GM12878 (cell line): ENCODE results near the gene BAZ1B. TPM values are rescaled to one million over a fixed set of nuclear protein-coding genes. Genes with fewer than 3 reads are reported as not detected.

Experiments used
- ATAC-seq: fragments of 200-7000 bp; cut with Tn5 transposase; 3 replicates; pipeline ENCODE4 v1.9.1; 2020; ENCODE audit warnings: mild to moderate bottlenecking, moderate library complexity
- BruUV-seq: library from RNA; stranded (reverse); fragments of 400-500 nt; replicated peaks from 2 replicates; lab custom pipeline; 2021; lab: Mats Ljungman, UMichigan
- CTCF ChIA-PET: fragments of 300-600 bp; sonication (Branson Sonifier 250); formaldehyde crosslinking; extraction: SDS; loops from one replicate; lab custom pipeline; 2021; ENCODE audit warnings: inconsistent platforms; lab: Yijun Ruan, JAX
- POLR2A ChIA-PET: fragments of 350-600 bp; formaldehyde crosslinking; extraction: SDS; loops from one replicate; lab custom pipeline; 2021; ENCODE audit warnings: inconsistent platforms; lab: Charles Lee
- RAD21 ChIA-PET: fragments of 300-600 bp; sonication (Branson Sonifier 250); formaldehyde crosslinking; loops from one replicate; lab custom pipeline; 2023; ENCODE audit warnings: antibody characterized with exemption; ENCODE audit not compliant: unreplicated experiment; lab: Charles Lee
- SMC1A ChIA-PET: fragments of 300-600 bp; sonication (Branson Sonifier 250); formaldehyde crosslinking; loops from one replicate; lab custom pipeline; 2023; ENCODE audit not compliant: unreplicated experiment, uncharacterized antibody; lab: Charles Lee
- DNase-seq: peaks from one replicate; pipeline ENCODE4 v3.0.0-alpha.2; 2011; ENCODE audit warnings: low read depth, low spot score
- FAIRE-seq: peaks from 3 replicates; lab custom pipeline; 2011; peaks lifted over from hg19 to GRCh38; lab: Jason Lieb, UNC
- H2AFZ ChIP-seq: 2 replicates; pipeline ENCODE4 v1.6.0; 2011; ENCODE audit warnings: low read depth, low read length, control low read depth; ENCODE audit not compliant: control insufficient read depth
- H3K27ac ChIP-seq: 2 replicates; pipeline ENCODE4 v1.5.1; 2011; ENCODE audit warnings: control low read depth; ENCODE audit not compliant: control insufficient read depth, insufficient read depth
- H3K27me3 ChIP-seq, 2 experiments: replicated peaks in 1 of 2; 2 replicates each; pipeline versions ENCODE4 v1.6.0 to v1.6.1; 2011; ENCODE audit warnings: low read length in 1 of 2; ENCODE audit not compliant: control insufficient read depth in 2 of 2, insufficient read depth in 2 of 2
- H3K36me3 ChIP-seq, 2 experiments: 2 replicates each; pipeline ENCODE4 v1.5.1; 2011; ENCODE audit warnings: low read length in 1 of 2; ENCODE audit not compliant: control insufficient read depth in 2 of 2, insufficient read depth in 2 of 2
- H3K4me1 ChIP-seq: 2 replicates; pipeline ENCODE4 v1.6.1; 2011; ENCODE audit warnings: mild to moderate bottlenecking, low read length, moderate library complexity, mixed read lengths; ENCODE audit not compliant: control insufficient read depth, insufficient read depth
- H3K4me2 ChIP-seq: 2 replicates; pipeline ENCODE4 v1.6.0; 2011; ENCODE audit warnings: control low read depth; ENCODE audit not compliant: control insufficient read depth, insufficient read depth
- H3K4me3 ChIP-seq: fragments of 200-600 bp; sonication (generic); 2 replicates; pipeline ENCODE4 v1.5.1; 2016
- H3K79me2 ChIP-seq: 2 replicates; pipeline ENCODE4 v1.6.0; 2011; ENCODE audit warnings: low read length; ENCODE audit not compliant: control insufficient read depth, insufficient read depth
- H3K9ac ChIP-seq: 2 replicates; pipeline ENCODE4 v1.8.0; 2011; ENCODE audit warnings: low read length, control low read depth, mixed read lengths; ENCODE audit not compliant: control insufficient read depth, insufficient read depth
- H3K9me3 ChIP-seq: replicated peaks from 3 replicates; pipeline ENCODE4 v1.5.1; 2011; ENCODE audit warnings: mild to moderate bottlenecking, low read length; ENCODE audit not compliant: control insufficient read depth, insufficient read depth
- H4K20me1 ChIP-seq: 2 replicates; pipeline ENCODE4 v1.6.0; 2011; ENCODE audit not compliant: control insufficient read depth, insufficient read depth
- FOS ChIP-seq: IDR thresholded peaks from 3 replicates; pipeline ENCODE4 v1.6.1; 2011; ENCODE audit warnings: borderline replicate concordance; ENCODE audit not compliant: insufficient read length; ENCODE audit errors: extremely low read depth
- JUND ChIP-seq: IDR thresholded peaks from 2 replicates; pipeline ENCODE4 v1.6.1; 2012; ENCODE audit warnings: low read depth, mild to moderate bottlenecking, low read length, improper control_type of control experiment, moderate library complexity
- MTA3 ChIP-seq: IDR thresholded peaks from 2 replicates; pipeline ENCODE4 v1.6.1; 2012; ENCODE audit warnings: low read length, inconsistent platforms, borderline replicate concordance
- REST ChIP-seq: IDR thresholded peaks from 2 replicates; pipeline ENCODE4 v1.6.1; 2012; ENCODE audit warnings: mild to moderate bottlenecking, low read depth, low read length
- WGBS: methylation state at CpG from one replicate; pipeline ENCODE4 v1.1.6; 2016; ENCODE audit warnings: low lambda C conversion rate; ENCODE audit not compliant: insufficient replicate concordance, insufficient coverage; ENCODE audit errors: missing lambda C conversion rate; 5-methylcytosine and 5-hydroxymethylcytosine counted together
- in situ Hi-C: fragments of 300-500 bp; cut with MboI; formaldehyde crosslinking; loops from 9 replicates; pipeline ENCODE4 v1.14.3; 2018; ENCODE audit warnings: mixed read lengths
- intact Hi-C: fragments of 100-400 bp; cut with micrococcal nuclease; formaldehyde crosslinking; loops from one replicate; pipeline ENCODE4 v1.14.2; 2022; ENCODE audit not compliant: unreplicated experiment
- polyA plus RNA-seq, 11 experiments: library from polyadenylated mRNA; depleted of rRNA in 4 of 11; unstranded in 6 of 11; stranded (reverse) in 5 of 11; fragments of >200 nt; fragmentation: Nextera tagmentation in 4 of 11; fragmentation: Illumina TruSeq in 1 of 11; extraction: Ambion mirVana in 4 of 11; extraction: Trizol in 1 of 11; gene quantifications; 1 replicate in 1 of 11; 2 replicates in 10 of 11; pipeline versions ENCODE4 v1.2.1 to v1.2.3, GENCODE V29; 2011 to 2016; ENCODE audit warnings: inconsistent platforms in 2 of 11, missing spikeins in 2 of 11, low read depth in 1 of 11
- total RNA-seq, 4 experiments: library from RNA; depleted of rRNA in 3 of 4; stranded (reverse); fragments of >200 nt in 3 of 4; fragmentation: Illumina TruSeq in 1 of 4; extraction: Trizol in 1 of 4; gene quantifications; 2 replicates each; pipeline versions ENCODE4 v1.2.1 to v1.2.3, GENCODE V29; 2013 to 2021
- TF ChIP-seq, protein P1 (sequence below), 3 experiments: IDR thresholded peaks in 2 of 3; conservative IDR thresholded peaks in 1 of 3; 2 replicates each; pipeline ENCODE4 v1.5.1; 2011; ENCODE audit warnings: low read depth in 3 of 3, low read length in 3 of 3, mild to moderate bottlenecking in 3 of 3, control low read depth in 2 of 3, moderate library complexity in 2 of 3, inconsistent platforms in 1 of 3, mixed read lengths in 1 of 3; ENCODE audit not compliant: control insufficient read depth in 2 of 3, insufficient read depth in 1 of 3; ENCODE audit errors: extremely low read depth in 1 of 3

The BAZ1B gene
- total and polyA plus RNA-seq, 10 of the 15 experiments (the other 5 are each of a cell fraction or from before 2014, with no cell fraction given), result 14.0 to 77.4 (median 36.2) TPM

DNA sequence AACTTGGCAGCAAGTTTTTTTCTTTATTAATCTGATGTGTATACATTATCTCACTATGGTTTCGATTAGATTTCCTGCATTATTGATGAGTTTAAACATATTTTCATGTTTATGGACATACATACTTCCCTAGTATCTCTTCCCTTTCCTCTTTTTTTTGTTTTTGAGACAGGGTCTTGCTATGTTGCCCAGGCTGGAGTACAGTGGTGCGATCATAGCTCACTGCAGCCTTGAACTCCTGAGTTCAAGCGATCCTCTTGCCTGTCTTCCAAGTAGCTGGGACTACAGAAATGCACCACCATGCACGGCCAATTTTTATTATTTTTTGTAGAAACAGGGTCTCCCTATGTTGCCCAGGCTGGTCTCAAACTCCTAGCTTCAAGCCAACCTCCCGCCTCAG, 18.9 kb downstream of the BAZ1B start:
- CTCF ChIA-PET, result interaction anchor here (1.2 kb wide), 1 partner anchor 19 kb away, joined by 3 read pairs; no protein-coding TSS in a partner anchor

More for the DNA sequence above, 18.9 kb downstream of the BAZ1B start:
- 0 out of 2 replicates have a peak, but pooled peaks cover 4% of the 10 kb centered on the region for H4K20me1 ChIP-seq
- FAIRE-seq (no peak), DNase-seq (no peak), ATAC-seq (no peak)
- H3K9ac ChIP-seq, result no peak overlapping the region
- no peaks in the 10 kb centered on the region for H3K9me3 ChIP-seq
- H3K36me3 ChIP-seq, result peaks cover 19 to 60% of the 10 kb centered on the region in 2 experiments
- H3K27ac ChIP-seq, result no peak overlapping the region
- no peak overlapping the region for H2AFZ ChIP-seq
- intact Hi-C loops, result no loop called here
- RAD21 ChIA-PET, result no interaction called here
- POLR2A ChIA-PET, result no interaction called here
- TF ChIP-seq FOS (no peak), JUND (no peak), MTA3 (no peak), REST (no peak)
- TF ChIP-seq, protein P1, sequence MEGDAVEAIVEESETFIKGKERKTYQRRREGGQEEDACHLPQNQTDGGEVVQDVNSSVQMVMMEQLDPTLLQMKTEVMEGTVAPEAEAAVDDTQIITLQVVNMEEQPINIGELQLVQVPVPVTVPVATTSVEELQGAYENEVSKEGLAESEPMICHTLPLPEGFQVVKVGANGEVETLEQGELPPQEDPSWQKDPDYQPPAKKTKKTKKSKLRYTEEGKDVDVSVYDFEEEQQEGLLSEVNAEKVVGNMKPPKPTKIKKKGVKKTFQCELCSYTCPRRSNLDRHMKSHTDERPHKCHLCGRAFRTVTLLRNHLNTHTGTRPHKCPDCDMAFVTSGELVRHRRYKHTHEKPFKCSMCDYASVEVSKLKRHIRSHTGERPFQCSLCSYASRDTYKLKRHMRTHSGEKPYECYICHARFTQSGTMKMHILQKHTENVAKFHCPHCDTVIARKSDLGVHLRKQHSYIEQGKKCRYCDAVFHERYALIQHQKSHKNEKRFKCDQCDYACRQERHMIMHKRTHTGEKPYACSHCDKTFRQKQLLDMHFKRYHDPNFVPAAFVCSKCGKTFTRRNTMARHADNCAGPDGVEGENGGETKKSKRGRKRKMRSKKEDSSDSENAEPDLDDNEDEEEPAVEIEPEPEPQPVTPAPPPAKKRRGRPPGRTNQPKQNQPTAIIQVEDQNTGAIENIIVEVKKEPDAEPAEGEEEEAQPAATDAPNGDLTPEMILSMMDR (IDR thresholded peaks at IDR 0.05 in 2 of 3, conservative IDR thresholded peaks at IDR 0.05 in 1 of 3; ENCODE audit: control insufficient read depth in 2 of 3, extremely low read depth in 1 of 3, insufficient read depth in 1 of 3, low read depth in 3 of 3, low read length in 3 of 3), result no peak
- H3K4me2 ChIP-seq, result no peak overlapping the region
- in situ Hi-C loops, result no loop called here
- no peaks in the 10 kb centered on the region for H3K27me3 ChIP-seq
- WGBS, result 97% methylated on average over 5 of the region's 5 CpGs
- SMC1A ChIA-PET, result interaction anchor here (2.2 kb wide), 1 partner anchor 10 kb away, joined by 10 read pairs; no protein-coding TSS in a partner anchor
- no peaks in the 10 kb centered on the region for H3K4me1 ChIP-seq
- no peaks in the 10 kb centered on the region; the same call in 1 of the 2 replicates for H3K79me2 ChIP-seq
- BruUV-seq, result no TSS peak
- H3K4me3 ChIP-seq, result no peak overlapping the region
